ENCODE data around the gene ECHDC3.
A peak's percentile ranks its signal among the peaks of the same experiment; 100 is the strongest.

Gene ECHDC3

GRCh38 chr10:11757454-11757820, 15.3 kb downstream of the ECHDC3 start:
- Histone ChIP-seq H2AFZ (ENCODE audit: low read length) (peak overlapping the region; percentile 62), H3K9ac (ENCODE audit: low read depth, low read length, poor library complexity, severe bottlenecking) (no peak overlapping the region), H3K79me2 (ENCODE audit: insufficient read depth, low read length) (no peaks in the 10 kb centered on the region), H3F3A (ENCODE audit: low read depth) (no peaks in the 10 kb centered on the region), H4K20me1 (ENCODE audit: insufficient read depth, low read length, poor library complexity, severe bottlenecking) (no peaks in the 10 kb centered on the region), H3K4me2 (ENCODE audit: low read depth, low read length, poor library complexity, severe bottlenecking) (no peak overlapping the region), H3K9me3 (ENCODE audit: insufficient read depth, low read depth, low read length) (no peaks in the 10 kb centered on the region), H3K4me3 (ENCODE audit: low read length, poor library complexity, severe bottlenecking) (no peak overlapping the region), H3K4me1 (ENCODE audit: insufficient read depth, low read length, poor library complexity, severe bottlenecking) (peaks cover 4% of the 10 kb centered on the region), H3K27me3 (ENCODE audit: insufficient read depth, low read length, poor library complexity, severe bottlenecking) (no peaks in the 10 kb centered on the region), H3K9me2 (replicated peaks; ENCODE audit: low read depth, low read length) (no peaks in the 10 kb centered on the region), H3K36me3 (ENCODE audit: insufficient read depth, low read length) (no peaks in the 10 kb centered on the region)
- TF ChIP-seq, protein P1, sequence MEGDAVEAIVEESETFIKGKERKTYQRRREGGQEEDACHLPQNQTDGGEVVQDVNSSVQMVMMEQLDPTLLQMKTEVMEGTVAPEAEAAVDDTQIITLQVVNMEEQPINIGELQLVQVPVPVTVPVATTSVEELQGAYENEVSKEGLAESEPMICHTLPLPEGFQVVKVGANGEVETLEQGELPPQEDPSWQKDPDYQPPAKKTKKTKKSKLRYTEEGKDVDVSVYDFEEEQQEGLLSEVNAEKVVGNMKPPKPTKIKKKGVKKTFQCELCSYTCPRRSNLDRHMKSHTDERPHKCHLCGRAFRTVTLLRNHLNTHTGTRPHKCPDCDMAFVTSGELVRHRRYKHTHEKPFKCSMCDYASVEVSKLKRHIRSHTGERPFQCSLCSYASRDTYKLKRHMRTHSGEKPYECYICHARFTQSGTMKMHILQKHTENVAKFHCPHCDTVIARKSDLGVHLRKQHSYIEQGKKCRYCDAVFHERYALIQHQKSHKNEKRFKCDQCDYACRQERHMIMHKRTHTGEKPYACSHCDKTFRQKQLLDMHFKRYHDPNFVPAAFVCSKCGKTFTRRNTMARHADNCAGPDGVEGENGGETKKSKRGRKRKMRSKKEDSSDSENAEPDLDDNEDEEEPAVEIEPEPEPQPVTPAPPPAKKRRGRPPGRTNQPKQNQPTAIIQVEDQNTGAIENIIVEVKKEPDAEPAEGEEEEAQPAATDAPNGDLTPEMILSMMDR (conservative IDR thresholded peaks at IDR 0.05; ENCODE audit: low read length), result no peak
- no peak for TF ChIP-seq EZH2phosphoT487 (IDR thresholded peaks at IDR 0.05; ENCODE audit: borderline replicate concordance)

DNA sequence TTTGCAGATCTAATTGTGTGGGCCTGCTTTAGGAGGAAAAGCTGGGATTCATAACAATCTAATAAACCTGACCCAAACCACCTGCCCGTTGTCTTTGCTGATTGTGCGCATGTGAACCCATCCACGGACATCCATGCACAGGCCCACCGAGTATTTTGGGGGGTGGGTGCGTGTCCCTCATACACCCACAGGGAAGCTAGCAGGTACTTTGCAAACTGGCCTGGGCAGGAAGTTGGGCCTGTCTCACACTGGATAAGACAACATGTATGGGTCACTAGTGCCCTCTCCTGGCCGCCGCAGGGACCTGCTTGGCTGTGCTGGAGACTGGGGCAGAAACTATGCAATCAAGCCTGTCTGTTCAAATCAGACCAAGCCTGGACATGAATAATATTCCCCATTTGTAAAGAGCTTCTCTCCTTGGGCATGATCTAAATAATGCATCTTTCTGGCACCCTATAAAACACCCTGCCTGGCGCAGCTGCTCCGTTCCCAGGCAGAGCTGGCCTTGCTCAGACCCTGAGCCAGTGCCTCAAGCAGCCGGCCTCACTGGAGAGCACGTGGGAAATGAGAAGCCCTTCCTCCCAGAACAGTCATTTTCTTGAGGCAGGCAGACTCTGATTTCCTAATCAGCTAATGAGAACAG, 15.8 kb downstream of the ECHDC3 start:
- no peaks in the 10 kb centered on the region for H3K36me3 ChIP-seq (ENCODE audit: insufficient read depth, low read length)
- peak overlapping the region; percentile 62 for H2AFZ ChIP-seq (ENCODE audit: low read length)

DNA sequence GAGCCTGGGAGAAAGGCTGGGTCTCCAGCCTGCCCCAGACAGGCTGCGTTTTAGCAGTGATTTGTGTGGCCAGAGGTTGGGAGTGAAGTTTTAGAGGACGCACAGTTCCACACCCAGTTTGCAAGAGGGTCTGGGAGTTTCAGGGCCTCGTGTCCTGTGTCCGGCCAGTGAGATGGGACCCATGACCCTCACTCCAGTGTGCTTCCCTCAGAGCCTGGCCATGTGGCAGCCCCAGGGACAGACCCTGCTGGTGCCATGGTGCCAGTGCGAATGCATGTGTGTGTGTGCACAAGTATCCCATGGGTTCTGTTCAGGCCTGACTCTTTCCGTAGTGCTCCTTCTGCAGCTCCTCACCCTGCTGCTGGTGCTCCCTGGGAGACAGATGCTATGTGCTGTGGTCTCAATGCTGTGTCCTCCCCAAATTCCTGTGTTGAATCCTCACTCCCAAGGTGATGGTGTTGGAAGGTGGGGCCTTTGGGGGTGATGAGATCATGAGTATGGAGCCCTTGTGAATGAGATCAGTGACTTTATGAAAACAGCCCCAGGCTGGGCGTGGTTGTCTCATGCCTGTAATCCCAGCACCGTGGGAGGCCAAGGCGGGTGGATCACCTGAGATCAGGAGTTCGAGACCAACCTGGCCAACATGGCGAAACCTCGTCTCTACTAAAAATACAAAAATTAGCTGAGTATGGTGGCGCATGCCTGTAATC, 16.5 kb downstream of the ECHDC3 start:
- Histone ChIP-seq H3K9ac (ENCODE audit: low read depth, low read length, poor library complexity, severe bottlenecking) (no peak overlapping the region), H3K4me2 (ENCODE audit: low read depth, low read length, poor library complexity, severe bottlenecking) (no peak overlapping the region), H3K9me3 (ENCODE audit: insufficient read depth, low read depth, low read length) (no peaks in the 10 kb centered on the region), H3K27me3 (ENCODE audit: insufficient read depth, low read length, poor library complexity, severe bottlenecking) (no peaks in the 10 kb centered on the region), H3K79me2 (ENCODE audit: insufficient read depth, low read length) (no peaks in the 10 kb centered on the region), H4K20me1 (ENCODE audit: insufficient read depth, low read length, poor library complexity, severe bottlenecking) (no peaks in the 10 kb centered on the region), H3K36me3 (ENCODE audit: insufficient read depth, low read length) (no peaks in the 10 kb centered on the region), H3K9me2 (replicated peaks; ENCODE audit: low read depth, low read length) (no peaks in the 10 kb centered on the region), H2AFZ (ENCODE audit: low read length) (no peak overlapping the region), H3F3A (ENCODE audit: low read depth) (no peaks in the 10 kb centered on the region), H3K4me1 (ENCODE audit: insufficient read depth, low read length, poor library complexity, severe bottlenecking) (peaks cover 4% of the 10 kb centered on the region), H3K4me3 (ENCODE audit: low read length, poor library complexity, severe bottlenecking) (no peak overlapping the region)
- no peak for TF ChIP-seq EZH2phosphoT487 (IDR thresholded peaks at IDR 0.05; ENCODE audit: borderline replicate concordance)
- TF ChIP-seq, protein P1 (conservative IDR thresholded peaks at IDR 0.05; ENCODE audit: low read length), result no peak

More for the DNA sequence above, 15.8 kb downstream of the ECHDC3 start:
- H3K4me1 ChIP-seq (ENCODE audit: insufficient read depth, low read length, poor library complexity, severe bottlenecking), result peaks cover 4% of the 10 kb centered on the region
- H3K27me3 ChIP-seq (ENCODE audit: insufficient read depth, low read length, poor library complexity, severe bottlenecking), result no peaks in the 10 kb centered on the region
- H3K79me2 ChIP-seq (ENCODE audit: insufficient read depth, low read length), result no peaks in the 10 kb centered on the region
- no peak overlapping the region for H3K4me2 ChIP-seq (ENCODE audit: low read depth, low read length, poor library complexity, severe bottlenecking)
- no peak overlapping the region for H3K9ac ChIP-seq (ENCODE audit: low read depth, low read length, poor library complexity, severe bottlenecking)
- H3F3A ChIP-seq (ENCODE audit: low read depth), result no peaks in the 10 kb centered on the region
- H4K20me1 ChIP-seq (ENCODE audit: insufficient read depth, low read length, poor library complexity, severe bottlenecking), result no peaks in the 10 kb centered on the region
- no peaks in the 10 kb centered on the region for H3K9me2 ChIP-seq (replicated peaks; ENCODE audit: low read depth, low read length)
- no peaks in the 10 kb centered on the region for H3K9me3 ChIP-seq (ENCODE audit: insufficient read depth, low read depth, low read length)
- TF ChIP-seq, protein P1 (conservative IDR thresholded peaks at IDR 0.05; ENCODE audit: low read length), result peak; percentile 97
- TF ChIP-seq EZH2phosphoT487 (IDR thresholded peaks at IDR 0.05; ENCODE audit: borderline replicate concordance), result no peak
- H3K4me3 ChIP-seq (ENCODE audit: low read length, poor library complexity, severe bottlenecking), result no peak overlapping the region

All from Loucy (cell line).